ENCODE results near the gene CRYBA2.

DNA sequence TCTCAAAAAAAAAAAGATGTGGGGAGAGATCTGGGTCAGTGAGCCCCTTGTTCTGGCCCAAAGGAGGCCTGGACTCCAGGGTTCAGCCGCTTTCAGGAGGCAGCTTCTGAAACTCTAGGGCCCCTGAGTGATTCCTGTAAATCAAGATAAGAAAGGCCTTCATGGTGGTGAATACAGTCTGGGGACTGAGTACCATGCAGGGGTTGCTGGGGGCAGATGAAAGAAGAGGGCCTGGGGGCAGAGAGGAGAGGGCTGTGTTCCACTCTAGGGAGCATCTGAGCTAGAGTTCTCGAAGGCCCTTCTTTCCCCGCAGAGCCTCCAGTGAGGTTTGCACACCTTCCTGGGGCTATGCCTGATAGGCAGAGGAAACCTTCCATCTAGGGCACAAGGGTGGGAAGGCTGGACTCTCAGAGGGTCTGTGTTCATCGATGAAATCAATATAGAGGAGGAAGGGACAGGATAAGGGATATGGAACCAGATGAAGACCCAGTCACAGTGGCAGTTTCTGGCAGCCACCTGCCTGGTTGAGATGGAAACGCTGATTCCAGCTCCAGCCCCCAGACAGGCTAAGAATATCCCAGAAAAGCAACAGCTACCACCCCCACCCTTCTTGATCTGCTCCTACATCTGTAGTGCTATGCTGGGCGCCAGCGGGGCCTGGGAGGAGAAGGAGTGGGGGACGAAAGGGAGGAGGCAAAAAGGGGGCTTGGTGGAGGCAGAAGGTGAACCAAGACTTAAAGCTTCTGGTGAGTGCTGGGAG, 38.5 kb downstream of the CRYBA2 start:
- no peak for TF ChIP-seq POLR2A (IDR thresholded peaks at IDR 0.05)
- TF ChIP-seq, protein P1, sequence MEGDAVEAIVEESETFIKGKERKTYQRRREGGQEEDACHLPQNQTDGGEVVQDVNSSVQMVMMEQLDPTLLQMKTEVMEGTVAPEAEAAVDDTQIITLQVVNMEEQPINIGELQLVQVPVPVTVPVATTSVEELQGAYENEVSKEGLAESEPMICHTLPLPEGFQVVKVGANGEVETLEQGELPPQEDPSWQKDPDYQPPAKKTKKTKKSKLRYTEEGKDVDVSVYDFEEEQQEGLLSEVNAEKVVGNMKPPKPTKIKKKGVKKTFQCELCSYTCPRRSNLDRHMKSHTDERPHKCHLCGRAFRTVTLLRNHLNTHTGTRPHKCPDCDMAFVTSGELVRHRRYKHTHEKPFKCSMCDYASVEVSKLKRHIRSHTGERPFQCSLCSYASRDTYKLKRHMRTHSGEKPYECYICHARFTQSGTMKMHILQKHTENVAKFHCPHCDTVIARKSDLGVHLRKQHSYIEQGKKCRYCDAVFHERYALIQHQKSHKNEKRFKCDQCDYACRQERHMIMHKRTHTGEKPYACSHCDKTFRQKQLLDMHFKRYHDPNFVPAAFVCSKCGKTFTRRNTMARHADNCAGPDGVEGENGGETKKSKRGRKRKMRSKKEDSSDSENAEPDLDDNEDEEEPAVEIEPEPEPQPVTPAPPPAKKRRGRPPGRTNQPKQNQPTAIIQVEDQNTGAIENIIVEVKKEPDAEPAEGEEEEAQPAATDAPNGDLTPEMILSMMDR (IDR thresholded peaks at IDR 0.05): no peak
